WTC11 (cell line): ENCODE measurements around the gene TM9SF1. TPM values are rescaled to one million over a fixed set of nuclear protein-coding genes. Genes with fewer than 3 reads are reported as not detected.
A peak's percentile ranks its signal among the peaks of the same experiment; 100 is the strongest.

Experiments
- ATAC-seq: fragments of 200-7000 bp; cut with Tn5 transposase; 2 replicates; pipeline ENCODE4 v1.10.0; 2021; ENCODE audit warnings: mild to moderate bottlenecking, moderate library complexity
- CTCF ChIA-PET: fragments of 300-600 bp; sonication (Branson Sonifier 250); formaldehyde crosslinking; loops from one replicate; lab custom pipeline; 2021; ENCODE audit warnings: antibody characterized with exemption; lab: Charles Lee
- POLR2A ChIA-PET: fragments of 350-600 bp; sonication (Branson Sonifier 250); formaldehyde crosslinking; loops from one replicate; lab custom pipeline; 2021; ENCODE audit warnings: antibody characterized with exemption; lab: Charles Lee
- DNase-seq: peaks from one replicate; pipeline ENCODE4 v3.0.0; 2021; ENCODE audit warnings: low spot score
- H3K27ac Mint-ChIP-seq: 2 replicates; pipeline ENCODE4 v1.8.0; 2021; ENCODE audit warnings: mixed read lengths
- H3K27me3 Mint-ChIP-seq: 2 replicates; pipeline ENCODE4 v1.8.0; 2021; ENCODE audit warnings: low read depth, mild to moderate bottlenecking, moderate library complexity, mixed read lengths
- H3K36me3 Mint-ChIP-seq: 2 replicates; pipeline ENCODE4 v1.8.0; 2021; ENCODE audit warnings: mixed read lengths
- H3K4me1 Mint-ChIP-seq: 2 replicates; pipeline ENCODE4 v1.8.0; 2022; ENCODE audit warnings: mixed read lengths
- H3K4me3 Mint-ChIP-seq: 2 replicates; pipeline ENCODE4 v1.8.0; 2021; ENCODE audit warnings: mild to moderate bottlenecking, moderate library complexity, mixed read lengths
- H3K9me3 Mint-ChIP-seq: 2 replicates; pipeline ENCODE4 v1.8.0; 2021; ENCODE audit warnings: mixed read lengths
- ATF1 ChIP-seq: sonication (generic); formaldehyde crosslinking; IDR thresholded peaks from 2 replicates; pipeline ENCODE4 v1.8.1; 2023; ENCODE audit warnings: mild to moderate bottlenecking, moderate library complexity, missing genetic modification reagents
- CREB1 ChIP-seq: sonication (generic); formaldehyde crosslinking; IDR thresholded peaks from 2 replicates; pipeline ENCODE4 v1.8.0; 2023; ENCODE audit warnings: mild to moderate bottlenecking, missing genetic modification reagents
- GABPB1 ChIP-seq: sonication (generic); formaldehyde crosslinking; IDR thresholded peaks from 2 replicates; pipeline ENCODE4 v1.8.1; 2023; ENCODE audit warnings: mild to moderate bottlenecking, missing genetic modification reagents
- HMGA2 ChIP-seq: fragments of 250-450 bp; sonication (Bioruptor Pico); IDR thresholded peaks from 2 replicates; pipeline ENCODE4 v1.4.0; 2021; ENCODE audit warnings: mild to moderate bottlenecking, moderate library complexity
- IRF2 ChIP-seq: sonication (generic); formaldehyde crosslinking; IDR thresholded peaks from 2 replicates; pipeline ENCODE4 v1.8.0; 2022; ENCODE audit warnings: low read depth, missing genetic modification reagents, borderline replicate concordance
- NR3C1 ChIP-seq: sonication (generic); formaldehyde crosslinking; conservative IDR thresholded peaks from 2 replicates; pipeline ENCODE4 v1.8.1; 2023; ENCODE audit warnings: low read depth, mild to moderate bottlenecking, missing genetic modification reagents
- OVOL2 ChIP-seq: fragments of 250-450 bp; sonication (Bioruptor Pico); IDR thresholded peaks from 2 replicates; pipeline ENCODE4 v1.9.0; 2021; ENCODE audit warnings: mild to moderate bottlenecking, borderline replicate concordance
- SOX15 ChIP-seq: fragments of 250-450 bp; sonication (Bioruptor Pico); IDR thresholded peaks from 2 replicates; pipeline ENCODE4 v1.9.0; 2021; ENCODE audit warnings: mild to moderate bottlenecking
- ZNF121 ChIP-seq: sonication (generic); formaldehyde crosslinking; IDR thresholded peaks from 2 replicates; pipeline ENCODE4 v1.8.0; 2023; ENCODE audit warnings: missing genetic modification reagents
- ZNF423 ChIP-seq: fragments of 250-450 bp; sonication (Bioruptor Pico); IDR thresholded peaks from 2 replicates; pipeline ENCODE4 v2.1.2; 2022; ENCODE audit warnings: mild to moderate bottlenecking, moderate library complexity
- total RNA-seq: library from RNA; stranded (reverse); gene quantifications from 3 replicates; pipeline ENCODE4 v1.2.3, GENCODE V29; 2021
- TF ChIP-seq, protein P1 (sequence below): fragments of 250-450 bp; sonication (Bioruptor Pico); IDR thresholded peaks from 2 replicates; pipeline ENCODE4 v1.9.0; 2021; ENCODE audit warnings: mild to moderate bottlenecking, borderline replicate concordance
- TF ChIP-seq, protein P2 (sequence below): sonication (generic); formaldehyde crosslinking; IDR thresholded peaks from 2 replicates; pipeline ENCODE4 v1.8.1; 2023; ENCODE audit warnings: mild to moderate bottlenecking, missing genetic modification reagents, moderate library complexity
- TF ChIP-seq, protein P3 (sequence below): fragments of 250-450 bp; sonication (Bioruptor Pico); conservative IDR thresholded peaks from 2 replicates; pipeline ENCODE4 v1.9.0; 2021; ENCODE audit warnings: mild to moderate bottlenecking
- TF ChIP-seq, protein P4 (sequence below): sonication (generic); formaldehyde crosslinking; IDR thresholded peaks from 2 replicates; pipeline ENCODE4 v1.8.1; 2022; ENCODE audit warnings: mild to moderate bottlenecking, moderate library complexity, missing genetic modification reagents
- TF ChIP-seq, protein P5 (sequence below): sonication (generic); formaldehyde crosslinking; IDR thresholded peaks from 2 replicates; pipeline ENCODE4 v1.8.1; 2022; ENCODE audit warnings: missing genetic modification reagents, borderline replicate concordance
- TF ChIP-seq, protein P6 (sequence below): sonication (generic); formaldehyde crosslinking; IDR thresholded peaks from 2 replicates; pipeline ENCODE4 v1.8.0; 2022; ENCODE audit warnings: mild to moderate bottlenecking, missing genetic modification reagents

Gene TM9SF1
- total RNA-seq, 1 experiment from 2014 or later, result 27.9 TPM

DNA sequence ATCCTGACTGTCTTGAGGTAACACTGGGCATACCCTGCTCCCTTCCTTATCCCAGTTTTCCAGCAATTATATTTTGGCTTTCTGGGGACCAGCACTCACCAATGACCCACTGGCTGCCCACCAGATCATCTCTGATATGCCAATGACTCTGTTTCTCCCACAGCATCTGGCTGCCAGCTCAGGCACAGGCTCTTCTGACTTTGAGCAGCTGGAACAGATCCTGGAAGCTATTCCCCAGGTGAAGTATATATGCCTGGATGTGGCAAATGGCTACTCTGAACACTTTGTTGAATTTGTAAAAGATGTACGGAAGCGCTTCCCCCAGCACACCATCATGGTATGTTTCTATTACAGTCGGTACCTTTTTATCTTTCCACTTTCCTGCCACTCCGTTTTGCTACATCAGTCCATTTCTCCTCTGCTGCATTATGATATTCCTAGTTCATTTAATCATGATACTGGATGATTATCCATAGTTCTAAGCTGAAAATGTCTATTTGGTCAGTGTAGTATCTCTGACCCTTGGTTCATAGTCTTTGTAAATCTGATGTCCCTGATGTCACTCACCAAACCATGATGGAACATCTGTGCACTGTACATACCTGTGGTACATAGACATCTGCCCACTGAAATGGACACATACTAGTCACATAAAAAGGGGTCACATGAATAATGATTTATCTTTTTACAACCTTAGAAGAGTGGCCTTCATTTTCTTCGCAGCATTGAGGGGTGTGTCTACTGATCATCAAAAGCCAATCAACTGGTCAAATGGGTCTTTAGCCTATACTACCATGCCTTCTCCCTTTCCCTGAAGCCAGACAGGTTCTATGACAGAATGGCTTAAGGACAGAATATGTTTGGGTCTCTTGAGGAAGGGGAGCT lies 40.8 kb upstream of the TM9SF1 start:
- no peaks in the 10 kb centered on the region for H3K9me3 Mint-ChIP-seq
- H3K4me3 Mint-ChIP-seq, result no peak overlapping the region
- no peak for DNase-seq
- H3K4me1 Mint-ChIP-seq, result peaks cover 23% of the 10 kb centered on the region
- H3K36me3 Mint-ChIP-seq, result peaks cover 55% of the 10 kb centered on the region
- ATAC-seq, result no peak
- no peak overlapping the region for H3K27ac Mint-ChIP-seq
- TF ChIP-seq HMGA2 (CRISPR knock-in tag), result no peak
- TF ChIP-seq ZNF121 (CRISPR knock-in tag), result no peak
- TF ChIP-seq, protein P1, sequence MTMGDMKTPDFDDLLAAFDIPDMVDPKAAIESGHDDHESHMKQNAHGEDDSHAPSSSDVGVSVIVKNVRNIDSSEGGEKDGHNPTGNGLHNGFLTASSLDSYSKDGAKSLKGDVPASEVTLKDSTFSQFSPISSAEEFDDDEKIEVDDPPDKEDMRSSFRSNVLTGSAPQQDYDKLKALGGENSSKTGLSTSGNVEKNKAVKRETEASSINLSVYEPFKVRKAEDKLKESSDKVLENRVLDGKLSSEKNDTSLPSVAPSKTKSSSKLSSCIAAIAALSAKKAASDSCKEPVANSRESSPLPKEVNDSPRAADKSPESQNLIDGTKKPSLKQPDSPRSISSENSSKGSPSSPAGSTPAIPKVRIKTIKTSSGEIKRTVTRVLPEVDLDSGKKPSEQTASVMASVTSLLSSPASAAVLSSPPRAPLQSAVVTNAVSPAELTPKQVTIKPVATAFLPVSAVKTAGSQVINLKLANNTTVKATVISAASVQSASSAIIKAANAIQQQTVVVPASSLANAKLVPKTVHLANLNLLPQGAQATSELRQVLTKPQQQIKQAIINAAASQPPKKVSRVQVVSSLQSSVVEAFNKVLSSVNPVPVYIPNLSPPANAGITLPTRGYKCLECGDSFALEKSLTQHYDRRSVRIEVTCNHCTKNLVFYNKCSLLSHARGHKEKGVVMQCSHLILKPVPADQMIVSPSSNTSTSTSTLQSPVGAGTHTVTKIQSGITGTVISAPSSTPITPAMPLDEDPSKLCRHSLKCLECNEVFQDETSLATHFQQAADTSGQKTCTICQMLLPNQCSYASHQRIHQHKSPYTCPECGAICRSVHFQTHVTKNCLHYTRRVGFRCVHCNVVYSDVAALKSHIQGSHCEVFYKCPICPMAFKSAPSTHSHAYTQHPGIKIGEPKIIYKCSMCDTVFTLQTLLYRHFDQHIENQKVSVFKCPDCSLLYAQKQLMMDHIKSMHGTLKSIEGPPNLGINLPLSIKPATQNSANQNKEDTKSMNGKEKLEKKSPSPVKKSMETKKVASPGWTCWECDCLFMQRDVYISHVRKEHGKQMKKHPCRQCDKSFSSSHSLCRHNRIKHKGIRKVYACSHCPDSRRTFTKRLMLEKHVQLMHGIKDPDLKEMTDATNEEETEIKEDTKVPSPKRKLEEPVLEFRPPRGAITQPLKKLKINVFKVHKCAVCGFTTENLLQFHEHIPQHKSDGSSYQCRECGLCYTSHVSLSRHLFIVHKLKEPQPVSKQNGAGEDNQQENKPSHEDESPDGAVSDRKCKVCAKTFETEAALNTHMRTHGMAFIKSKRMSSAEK (CRISPR knock-in tag), result no peak
- TF ChIP-seq ZNF423 (CRISPR knock-in tag), result no peak
- TF ChIP-seq GABPB1 (CRISPR knock-in tag), result no peak
- CTCF ChIA-PET, result no interaction called here
- no peaks in the 10 kb centered on the region for H3K27me3 Mint-ChIP-seq
- POLR2A ChIA-PET, result no interaction called here

DNA sequence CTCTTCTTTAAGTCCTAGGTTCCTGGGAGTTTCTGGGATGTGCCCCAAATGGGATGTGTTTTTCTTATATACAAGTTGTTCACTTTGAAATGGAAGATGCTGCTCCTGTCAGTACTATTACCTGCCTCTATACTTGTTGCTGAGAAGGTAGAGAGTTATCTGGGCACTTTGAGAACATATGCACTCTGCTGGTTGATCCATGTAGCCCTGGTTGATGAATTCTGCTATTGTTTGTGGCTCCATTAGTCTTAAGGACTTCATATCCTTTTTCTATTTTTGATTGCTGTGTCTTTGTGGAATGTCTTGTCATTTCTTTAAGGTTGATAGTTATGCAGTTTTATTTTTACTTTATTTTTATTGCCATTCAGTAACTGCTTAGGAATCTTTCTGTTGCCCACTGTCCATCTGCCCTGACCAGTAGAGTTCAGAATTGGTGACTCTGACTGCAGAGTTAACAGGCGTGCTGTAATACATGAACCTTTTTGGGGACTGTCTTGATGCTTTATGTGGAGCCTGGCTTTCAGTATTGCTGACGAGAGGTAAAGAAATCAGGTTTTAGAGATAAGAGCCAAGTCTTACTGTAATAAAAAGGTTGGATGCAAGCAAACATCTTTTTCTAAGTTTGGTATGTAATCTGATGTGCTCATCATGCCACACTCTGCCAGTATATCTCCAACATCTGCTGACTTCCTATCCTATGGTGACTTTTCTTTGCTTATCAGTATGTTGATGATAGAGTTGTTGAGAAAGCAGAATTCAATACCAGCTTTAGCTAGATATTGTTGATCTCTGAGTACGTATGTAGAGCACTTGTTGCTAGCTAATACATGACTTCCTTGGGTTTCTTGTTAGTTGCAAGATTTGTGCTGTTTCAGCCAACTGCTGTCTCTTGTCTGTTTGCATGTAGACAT lies 39.1 kb upstream of the TM9SF1 start:
- no peaks in the 10 kb centered on the region for H3K9me3 Mint-ChIP-seq
- ChIA-PET CTCF (no interaction called here), POLR2A (interaction anchor here (1.9 kb wide), 1 partner anchor 8 kb away, joined by 9 read pairs; the partner anchor contains the start of gene TINF2)
- no peaks in the 10 kb centered on the region for H3K27me3 Mint-ChIP-seq
- peak overlapping the region; percentile 32 for H3K4me3 Mint-ChIP-seq
- no peak overlapping the region for H3K27ac Mint-ChIP-seq
- DNase-seq, result no peak
- H3K36me3 Mint-ChIP-seq, result peaks cover 42% of the 10 kb centered on the region
- H3K4me1 Mint-ChIP-seq, result peaks cover 22% of the 10 kb centered on the region
- ATAC-seq, result no peak
- TF ChIP-seq, protein P2, sequence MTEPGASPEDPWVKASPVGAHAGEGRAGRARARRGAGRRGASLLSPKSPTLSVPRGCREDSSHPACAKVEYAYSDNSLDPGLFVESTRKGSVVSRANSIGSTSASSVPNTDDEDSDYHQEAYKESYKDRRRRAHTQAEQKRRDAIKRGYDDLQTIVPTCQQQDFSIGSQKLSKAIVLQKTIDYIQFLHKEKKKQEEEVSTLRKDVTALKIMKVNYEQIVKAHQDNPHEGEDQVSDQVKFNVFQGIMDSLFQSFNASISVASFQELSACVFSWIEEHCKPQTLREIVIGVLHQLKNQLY (CRISPR knock-in tag), result no peak
- no peak for TF ChIP-seq SOX15 (CRISPR knock-in tag)
- no peak for TF ChIP-seq IRF2 (CRISPR knock-in tag)
- TF ChIP-seq, protein P3, sequence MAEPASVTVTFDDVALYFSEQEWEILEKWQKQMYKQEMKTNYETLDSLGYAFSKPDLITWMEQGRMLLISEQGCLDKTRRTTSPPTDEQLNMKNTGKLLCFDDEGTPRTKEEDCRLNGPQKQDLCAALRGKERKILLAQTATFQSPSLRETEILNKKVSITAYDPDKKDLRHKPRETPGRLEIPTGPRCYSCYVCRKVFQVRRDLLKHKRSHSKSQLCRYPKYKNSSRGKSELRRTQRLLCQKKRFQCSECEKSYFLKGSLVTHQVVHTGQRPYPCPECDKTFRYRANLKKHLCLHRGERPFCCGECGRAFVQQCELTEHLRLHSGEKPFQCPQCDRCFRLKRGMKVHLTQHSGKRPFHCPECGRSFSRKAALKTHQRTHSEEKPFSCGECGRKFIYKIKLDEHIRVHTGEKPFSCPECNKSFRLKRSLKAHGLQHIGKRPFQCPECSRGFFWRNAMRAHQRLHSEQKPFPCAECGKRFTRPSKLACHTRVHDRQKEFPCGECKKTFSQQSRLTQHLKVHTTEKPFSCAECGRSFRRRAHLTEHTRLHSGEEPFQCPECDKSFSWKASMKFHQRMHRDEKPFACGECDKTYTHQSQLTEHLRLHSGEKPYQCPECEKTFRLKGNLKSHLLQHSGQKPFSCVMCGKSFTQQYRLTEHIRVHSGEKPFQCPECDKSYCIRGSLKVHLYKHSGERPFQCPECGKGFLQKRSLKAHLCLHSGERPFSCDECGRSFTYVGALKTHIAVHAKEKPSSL (CRISPR knock-in tag), result no peak
- TF ChIP-seq OVOL2 (CRISPR knock-in tag), result no peak
- TF ChIP-seq CREB1 (CRISPR knock-in tag), result no peak
- TF ChIP-seq, protein P4, sequence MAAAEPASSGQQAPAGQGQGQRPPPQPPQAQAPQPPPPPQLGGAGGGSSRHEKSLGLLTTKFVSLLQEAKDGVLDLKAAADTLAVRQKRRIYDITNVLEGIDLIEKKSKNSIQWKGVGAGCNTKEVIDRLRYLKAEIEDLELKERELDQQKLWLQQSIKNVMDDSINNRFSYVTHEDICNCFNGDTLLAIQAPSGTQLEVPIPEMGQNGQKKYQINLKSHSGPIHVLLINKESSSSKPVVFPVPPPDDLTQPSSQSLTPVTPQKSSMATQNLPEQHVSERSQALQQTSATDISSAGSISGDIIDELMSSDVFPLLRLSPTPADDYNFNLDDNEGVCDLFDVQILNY (CRISPR knock-in tag), result no peak
- TF ChIP-seq, protein P5, sequence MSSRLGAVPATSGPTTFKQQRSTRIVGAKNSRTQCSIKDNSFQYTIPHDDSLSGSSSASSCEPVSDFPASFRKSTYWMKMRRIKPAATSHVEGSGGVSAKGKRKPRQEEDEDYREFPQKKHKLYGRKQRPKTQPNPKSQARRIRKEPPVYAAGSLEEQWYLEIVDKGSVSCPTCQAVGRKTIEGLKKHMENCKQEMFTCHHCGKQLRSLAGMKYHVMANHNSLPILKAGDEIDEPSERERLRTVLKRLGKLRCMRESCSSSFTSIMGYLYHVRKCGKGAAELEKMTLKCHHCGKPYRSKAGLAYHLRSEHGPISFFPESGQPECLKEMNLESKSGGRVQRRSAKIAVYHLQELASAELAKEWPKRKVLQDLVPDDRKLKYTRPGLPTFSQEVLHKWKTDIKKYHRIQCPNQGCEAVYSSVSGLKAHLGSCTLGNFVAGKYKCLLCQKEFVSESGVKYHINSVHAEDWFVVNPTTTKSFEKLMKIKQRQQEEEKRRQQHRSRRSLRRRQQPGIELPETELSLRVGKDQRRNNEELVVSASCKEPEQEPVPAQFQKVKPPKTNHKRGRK, result no peak
- TF ChIP-seq, protein P6, sequence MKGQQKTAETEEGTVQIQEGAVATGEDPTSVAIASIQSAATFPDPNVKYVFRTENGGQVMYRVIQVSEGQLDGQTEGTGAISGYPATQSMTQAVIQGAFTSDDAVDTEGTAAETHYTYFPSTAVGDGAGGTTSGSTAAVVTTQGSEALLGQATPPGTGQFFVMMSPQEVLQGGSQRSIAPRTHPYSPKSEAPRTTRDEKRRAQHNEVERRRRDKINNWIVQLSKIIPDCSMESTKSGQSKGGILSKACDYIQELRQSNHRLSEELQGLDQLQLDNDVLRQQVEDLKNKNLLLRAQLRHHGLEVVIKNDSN (CRISPR knock-in tag), result no peak
- TF ChIP-seq ATF1 (CRISPR knock-in tag), result no peak
- TF ChIP-seq NR3C1, result no peak
- TF ChIP-seq, protein P1 (CRISPR knock-in tag), result no peak
